LHCN-M2 (cell line): ENCODE data around the gene EMILIN3. TPM values are rescaled to one million over a fixed set of nuclear protein-coding genes. Genes with fewer than 3 reads are reported as not detected.

ENCODE experiments used
- DNase-seq: peaks from one replicate; pipeline ENCODE4 v3.0.0-alpha.2; 2012; ENCODE audit warnings: low read depth
- total RNA-seq: library from RNA; depleted of rRNA; stranded (reverse); fragments of >200 nt; gene quantifications from 2 replicates; pipeline ENCODE4 v1.2.3, GENCODE V29; 2014

EMILIN3 gene
- total RNA-seq, 1 experiment from 2014 or later = not detected

DNA sequence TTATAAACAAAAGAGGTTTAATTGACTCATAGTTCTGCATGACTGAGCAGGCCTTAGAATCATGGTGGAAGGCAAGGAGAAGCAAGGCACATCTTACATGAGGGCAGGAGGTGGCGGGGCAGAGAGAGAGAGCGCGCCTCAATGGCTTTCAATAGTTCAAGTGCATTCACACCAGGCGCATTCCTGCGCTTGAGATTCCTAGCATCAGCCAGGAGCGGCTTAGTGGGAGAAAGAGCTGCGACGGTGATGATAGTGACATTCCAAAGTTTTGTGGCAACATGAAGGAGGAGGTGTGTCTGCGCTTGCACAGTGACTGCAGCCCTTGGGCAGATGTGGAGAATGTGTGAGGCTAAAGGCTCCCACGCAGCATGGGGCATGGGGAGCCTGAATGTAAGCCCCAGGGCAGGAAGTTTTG is 25.0 kb upstream of the EMILIN3 start:
- no peak for DNase-seq

DNA sequence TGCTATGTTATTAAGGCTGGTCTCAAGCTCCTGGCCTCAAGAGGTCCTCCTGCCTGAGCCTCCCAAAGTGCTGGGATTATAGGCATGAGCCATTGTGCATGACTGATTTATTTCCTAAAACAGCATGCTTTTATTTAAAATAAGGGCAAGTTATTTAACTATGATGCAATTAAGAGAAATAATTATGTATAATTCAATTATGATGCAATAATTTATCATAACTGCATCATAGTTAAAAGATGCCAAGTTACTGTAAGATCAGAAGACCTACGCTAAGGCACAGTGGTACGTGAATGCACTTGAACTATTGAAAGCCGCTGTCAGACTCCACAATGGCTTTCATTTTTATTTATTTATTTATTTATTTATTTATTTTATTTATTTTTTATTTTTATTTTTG is 24.3 kb upstream of the EMILIN3 start:
- no peak for DNase-seq

- no peak for DNase-seq
These were observed 20.8 kb upstream of the EMILIN3 start for GRCh38 chr20:41387444-41387851.

DNA sequence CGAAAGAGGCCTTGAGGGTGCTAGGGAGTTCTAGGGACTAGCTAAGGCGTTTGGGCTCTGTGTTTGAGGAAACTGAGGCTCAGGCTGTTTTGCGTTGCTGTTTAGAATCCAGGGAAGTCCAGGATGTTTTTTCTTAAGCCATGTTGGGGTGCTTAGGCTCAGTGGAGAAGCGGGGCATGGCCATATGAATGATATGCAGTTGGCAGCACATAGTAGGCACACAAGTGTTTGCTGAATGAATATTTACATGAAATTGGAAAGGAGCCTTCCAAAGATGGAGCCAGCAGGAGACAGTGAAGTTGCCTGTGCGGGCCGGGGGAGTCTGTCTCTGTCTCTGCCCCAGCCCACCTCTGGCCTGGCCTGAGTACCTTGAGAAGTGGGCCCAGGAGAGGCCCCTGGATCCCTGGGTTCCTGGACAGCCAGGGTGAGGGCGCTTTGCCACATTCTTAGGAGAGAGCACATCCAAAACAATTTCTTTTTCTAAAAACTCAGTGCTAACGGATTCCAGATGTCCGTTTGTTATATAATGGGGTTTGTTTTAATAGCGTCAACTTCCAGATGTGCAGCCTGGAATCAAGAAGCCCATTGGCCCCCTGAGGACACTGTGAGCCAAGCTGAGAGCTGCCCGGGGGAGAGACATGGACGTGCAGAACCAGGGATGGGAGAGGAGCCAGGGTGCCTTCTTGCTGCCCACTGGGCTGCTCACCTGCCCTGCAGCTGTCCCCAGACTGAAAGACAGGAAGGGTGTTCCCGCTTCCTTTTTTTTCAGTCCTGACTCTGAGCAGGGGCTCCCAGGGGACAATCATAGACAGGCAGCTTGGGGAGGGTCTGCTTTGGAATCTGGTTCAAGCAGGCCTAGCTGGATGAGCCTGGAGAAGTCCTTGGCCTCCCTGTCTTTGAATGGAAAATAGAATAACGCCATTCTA is 20.1 kb upstream of the EMILIN3 start:
- DNase-seq = no peak

- DNase-seq = no peak
These were observed 16.2 kb upstream of the EMILIN3 start for GRCh38 chr20:41382791-41383305.

- DNase-seq = no peak
These were observed 14.1 kb upstream of the EMILIN3 start for GRCh38 chr20:41380551-41381193.

GRCh38 chr20:41379551-41379950 is 12.9 kb upstream of the EMILIN3 start:
- no peak for DNase-seq

GRCh38 chr20:41377275-41377674 is 10.7 kb upstream of the EMILIN3 start:
- no peak for DNase-seq

GRCh38 chr20:41376349-41376748 is 9.7 kb upstream of the EMILIN3 start:
- no peak for DNase-seq

GRCh38 chr20:41375846-41376245 is 9.2 kb upstream of the EMILIN3 start:
- DNase-seq = no peak

DNA sequence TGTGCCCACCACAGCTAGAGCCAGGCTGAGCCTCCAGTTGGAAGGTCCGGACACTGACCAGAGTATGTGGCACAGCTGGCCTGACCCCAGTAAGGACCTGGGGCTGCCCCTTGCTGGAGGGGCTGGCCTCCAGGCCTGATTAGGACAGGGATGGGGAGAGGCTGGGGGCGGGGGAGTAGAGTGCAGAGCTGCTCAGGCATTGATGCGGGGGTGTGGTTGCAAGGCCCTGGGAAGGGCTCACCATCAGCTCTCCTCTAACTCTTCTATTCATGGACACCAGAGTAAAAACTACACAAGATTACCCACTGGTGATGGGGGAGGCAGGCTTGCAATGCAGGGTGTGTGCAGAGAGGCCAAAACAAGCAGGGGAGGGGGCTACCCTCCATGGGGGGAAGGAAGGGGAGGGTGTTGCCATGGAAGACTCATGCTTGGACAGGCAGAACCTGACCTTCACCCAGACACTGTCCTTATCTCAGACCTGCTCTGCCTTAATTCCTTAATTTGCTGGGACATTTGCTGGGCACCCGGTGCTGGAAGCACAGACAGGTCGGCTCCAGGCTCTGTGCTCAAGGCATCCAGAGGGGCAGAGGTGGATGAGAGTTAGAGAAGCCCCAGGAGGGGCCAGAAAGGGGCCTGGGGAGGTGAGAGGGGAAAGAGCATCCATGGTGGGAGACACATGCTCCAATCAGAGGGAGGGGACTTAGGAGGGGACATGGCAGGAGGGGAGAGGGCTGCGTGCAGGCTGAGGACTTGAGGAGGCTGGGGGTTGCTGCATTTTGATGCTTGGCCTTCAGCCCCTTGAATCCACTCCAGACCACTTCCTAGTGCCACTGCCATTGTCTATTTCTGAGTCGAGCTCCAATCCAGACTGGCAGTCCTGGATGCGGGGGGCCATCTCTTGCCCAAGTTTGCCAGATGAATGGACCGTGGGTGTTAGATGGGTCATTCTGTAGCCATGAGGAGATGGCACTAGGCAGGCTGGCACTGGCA is 7.6 kb upstream of the EMILIN3 start:
- DNase-seq = no peak

DNA sequence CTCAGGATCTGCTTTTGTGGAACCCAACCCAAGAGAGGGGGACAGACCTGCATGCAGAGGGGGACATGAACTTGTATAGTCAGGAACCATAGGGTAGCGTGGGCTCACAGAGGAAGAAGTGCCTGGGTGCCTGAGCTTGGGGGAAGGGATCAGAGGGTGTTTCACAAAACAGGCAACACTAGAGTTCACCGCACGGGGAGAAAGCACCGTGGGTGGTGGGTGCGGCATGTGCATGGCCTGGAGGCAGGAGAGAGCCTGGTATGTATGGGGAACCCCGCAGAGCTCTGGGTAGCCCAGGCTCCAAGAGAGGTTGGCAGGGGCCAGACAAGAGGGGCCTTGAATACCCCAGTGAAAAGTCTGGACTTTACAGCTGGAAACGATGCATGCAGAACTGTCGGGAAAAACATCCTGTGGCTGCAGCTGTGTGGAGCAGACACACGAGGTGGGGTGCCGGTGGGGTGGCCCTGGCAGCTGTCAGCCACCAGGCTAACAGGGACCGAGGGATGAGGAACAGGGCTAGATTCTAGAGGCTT is 6.7 kb upstream of the EMILIN3 start:
- DNase-seq = no peak

DNA sequence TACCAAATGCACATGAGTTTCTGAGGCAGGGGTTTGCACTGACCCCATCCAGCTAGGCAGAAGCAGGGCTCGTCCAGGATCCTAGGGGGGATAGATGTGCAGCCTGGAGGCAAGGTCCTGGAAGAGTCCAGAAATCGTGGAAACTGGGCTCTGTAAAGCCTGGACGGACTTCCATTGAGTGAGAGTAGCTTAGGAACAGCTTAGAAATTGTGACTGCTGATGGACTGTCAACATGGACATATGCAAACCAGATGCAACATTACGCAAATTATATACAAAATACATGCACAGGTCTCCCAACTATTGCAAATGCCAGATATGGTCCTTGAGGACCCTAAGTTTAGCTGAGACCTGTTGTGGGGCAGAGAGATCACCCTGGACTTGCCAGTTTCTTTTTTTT is 4.8 kb upstream of the EMILIN3 start:
- DNase-seq = no peak

- no peak for DNase-seq
These were observed 3.6 kb upstream of the EMILIN3 start for GRCh38 chr20:41370176-41370575.

DNA sequence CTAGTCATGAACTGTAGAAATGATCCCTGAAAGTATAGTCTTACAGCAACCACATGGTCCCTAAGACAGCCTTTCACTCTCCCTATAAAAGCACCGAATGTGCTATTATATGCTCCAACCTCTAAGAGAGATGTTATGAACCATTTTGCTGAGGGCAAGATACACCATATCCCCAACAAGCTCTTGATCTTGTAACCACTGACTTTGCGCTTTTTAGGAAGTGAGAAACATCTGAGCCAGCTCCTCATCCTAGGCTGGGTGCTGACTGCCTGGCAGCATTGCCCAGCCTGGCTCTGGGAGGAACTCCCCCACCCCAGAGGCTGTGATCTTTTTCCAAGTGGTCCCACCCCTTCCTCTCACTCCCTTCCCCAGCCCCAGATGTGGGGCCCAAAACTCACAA is 3.1 kb upstream of the EMILIN3 start:
- DNase-seq = no peak

DNA sequence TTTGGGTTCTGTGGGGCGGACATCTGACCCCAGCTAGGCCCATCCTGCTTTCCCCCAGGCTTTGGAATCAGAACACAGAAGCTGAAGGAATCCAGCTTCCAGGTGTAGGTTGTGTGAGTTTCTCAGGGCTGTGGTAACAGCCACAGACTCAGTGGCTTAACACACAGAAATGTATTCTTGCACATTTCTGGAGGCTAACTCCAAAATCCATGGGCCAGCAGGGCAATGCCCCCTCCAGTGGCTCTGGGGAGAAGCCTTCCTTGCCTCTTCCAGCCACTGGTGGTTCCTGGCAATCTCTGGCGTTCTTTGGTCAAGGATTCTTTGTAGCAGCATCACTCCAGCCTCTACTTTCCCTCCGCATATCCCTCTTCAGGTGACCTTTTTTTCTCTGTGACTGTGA is 1.3 kb upstream of the EMILIN3 start:
- no peak for DNase-seq

DNA sequence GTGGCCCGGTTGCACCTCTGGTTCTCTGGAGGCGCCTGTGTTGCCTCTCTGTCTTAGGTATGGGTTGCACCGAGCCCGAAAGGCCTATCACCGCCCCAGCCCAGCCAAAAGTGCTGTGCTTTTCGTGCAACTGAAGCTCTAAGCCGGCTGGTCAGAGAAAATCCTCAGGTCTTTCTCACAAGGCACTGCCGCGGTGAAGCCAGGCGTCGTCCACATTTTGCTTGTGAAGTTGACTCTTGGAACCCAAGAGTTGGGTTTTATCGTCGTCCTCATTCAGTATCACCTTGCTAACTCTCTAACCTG is 726 bp upstream of the EMILIN3 start:
- DNase-seq = no peak

GRCh38 chr20:41365777-41366545 is 657 bp downstream of the EMILIN3 start:
- no peak for DNase-seq

- no peak for DNase-seq
These were observed 1.5 kb downstream of the EMILIN3 start for GRCh38 chr20:41364967-41365765.
